Central memory CD8-positive, alpha-beta T cell (primary cell): ENCODE measurements around the gene LY9.

Source experiments
- ATAC-seq: fragments of 150-1000 bp; cut with Tn5 transposase; replicated peaks from 2 replicates; pipeline ENCODE4 v1.10.0; 2022; ENCODE audit warnings: mild to moderate bottlenecking, moderate FRiP score, moderate number of reproducible peaks; ENCODE audit not compliant: poor library complexity, severe bottlenecking; ENCODE audit errors: extremely low read depth
- DNase-seq, 2 donors: peaks; one replicate each; pipeline ENCODE4 v3.0.0; 2021; ENCODE audit warnings: low spot score in 2 of 2
- H3K27ac Mint-ChIP-seq: one replicate; pipeline ENCODE4 v1.8.0; 2022; ENCODE audit warnings: low read depth, mild to moderate bottlenecking, moderate library complexity, mixed read lengths
- H3K27me3 Mint-ChIP-seq: one replicate; pipeline ENCODE4 v1.8.0; 2022; ENCODE audit warnings: mixed read lengths
- H3K36me3 Mint-ChIP-seq: one replicate; pipeline ENCODE4 v1.8.0; 2022; ENCODE audit warnings: mild to moderate bottlenecking, moderate library complexity, mixed read lengths; ENCODE audit not compliant: insufficient read depth
- H3K4me1 Mint-ChIP-seq: one replicate; pipeline ENCODE4 v1.8.0; 2022; ENCODE audit warnings: mixed read lengths
- H3K4me3 Mint-ChIP-seq: one replicate; pipeline ENCODE4 v1.8.0; 2022; ENCODE audit warnings: mild to moderate bottlenecking, moderate library complexity, mixed read lengths
- H3K9me3 Mint-ChIP-seq: one replicate; pipeline ENCODE4 v1.8.0; 2022; ENCODE audit warnings: mixed read lengths

Gene LY9

GRCh38 chr1:160795951-160796383 is at the start of gene LY9:
Gene LY9, plus strand, starts transcription at chr1:160796174. Its CDS starts 14 bp downstream, at chr1:160796188.
- peaks cover 29% of the 10 kb centered on the region for H3K36me3 Mint-ChIP-seq
- H3K4me3 Mint-ChIP-seq, result peak within 1 kb of the TSS; percentile 92
- ATAC-seq, result peak; percentile 86
- no peaks in the 10 kb centered on the region for H3K27me3 Mint-ChIP-seq
- DNase-seq, result peak; percentile 47 to 81
- H3K27ac Mint-ChIP-seq, result peak within 1 kb of the TSS; percentile 91
- H3K4me1 Mint-ChIP-seq, result peaks cover 56% of the 10 kb centered on the region
- no peaks in the 10 kb centered on the region for H3K9me3 Mint-ChIP-seq

GRCh38 chr1:160746836-160747500 is 49.0 kb upstream of the LY9 start:
- H3K36me3 Mint-ChIP-seq, result peaks cover 48% of the 10 kb centered on the region
- peak overlapping the region; percentile 88 for H3K27ac Mint-ChIP-seq
- no peaks in the 10 kb centered on the region for H3K9me3 Mint-ChIP-seq
- H3K4me1 Mint-ChIP-seq, result peaks cover 94% of the 10 kb centered on the region
- no peaks in the 10 kb centered on the region for H3K27me3 Mint-ChIP-seq
- DNase-seq, result no peak
- peak overlapping the region; percentile 48 for H3K4me3 Mint-ChIP-seq
- no peak for ATAC-seq

- H3K9me3 Mint-ChIP-seq, result no peaks in the 10 kb centered on the region
- H3K4me1 Mint-ChIP-seq, result peaks cover 94% of the 10 kb centered on the region
- ATAC-seq, result no peak
- no peaks in the 10 kb centered on the region for H3K27me3 Mint-ChIP-seq
- no peak for DNase-seq
- H3K4me3 Mint-ChIP-seq, result peak overlapping the region; percentile 51
- H3K27ac Mint-ChIP-seq, result peak overlapping the region; percentile 16
- H3K36me3 Mint-ChIP-seq, result peaks cover 49% of the 10 kb centered on the region
Measured at GRCh38 chr1:160747717-160748116, 48.3 kb upstream of the LY9 start.

GRCh38 chr1:160748181-160748877 is 47.6 kb upstream of the LY9 start:
- H3K27ac Mint-ChIP-seq, result peak overlapping the region; percentile 67

GRCh38 chr1:160748878-160749269 is 47.1 kb upstream of the LY9 start:
- ATAC-seq (no peak), DNase-seq (no peak)
- H3K4me1 Mint-ChIP-seq, result peaks cover 95% of the 10 kb centered on the region
- H3K27me3 Mint-ChIP-seq, result no peaks in the 10 kb centered on the region
- peak overlapping the region; percentile 51 for H3K4me3 Mint-ChIP-seq
- H3K27ac Mint-ChIP-seq, result peak overlapping the region; percentile 67
- H3K9me3 Mint-ChIP-seq, result no peaks in the 10 kb centered on the region
- H3K36me3 Mint-ChIP-seq, result peaks cover 55% of the 10 kb centered on the region

More at GRCh38 chr1:160748181-160748877, 47.6 kb upstream of the LY9 start:
- H3K4me3 Mint-ChIP-seq, result peak overlapping the region; percentile 51
- H3K27me3 Mint-ChIP-seq, result no peaks in the 10 kb centered on the region
- no peak for ATAC-seq
- H3K36me3 Mint-ChIP-seq, result peaks cover 54% of the 10 kb centered on the region
- DNase-seq, result no peak
- H3K4me1 Mint-ChIP-seq, result peaks cover 94% of the 10 kb centered on the region
- H3K9me3 Mint-ChIP-seq, result no peaks in the 10 kb centered on the region

GRCh38 chr1:160750608-160751007 is 45.4 kb upstream of the LY9 start:
- Mint-ChIP-seq H3K27ac (peak overlapping the region; percentile 82), H3K27me3 (no peaks in the 10 kb centered on the region), H3K4me3 (peak overlapping the region; percentile 71), H3K4me1 (peaks cover 85% of the 10 kb centered on the region), H3K36me3 (peaks cover 50% of the 10 kb centered on the region), H3K9me3 (no peaks in the 10 kb centered on the region)
- DNase-seq, result no peak
- ATAC-seq, result no peak

- Mint-ChIP-seq H3K4me3 (no peak overlapping the region), H3K36me3 (peaks cover 47% of the 10 kb centered on the region), H3K4me1 (peaks cover 86% of the 10 kb centered on the region), H3K9me3 (peaks cover 7% of the 10 kb centered on the region), H3K27ac (peak overlapping the region; percentile 82), H3K27me3 (no peaks in the 10 kb centered on the region)
- no peak for ATAC-seq
- DNase-seq, result no peak
Measured at GRCh38 chr1:160752406-160752805, 43.6 kb upstream of the LY9 start.

- H3K4me3 Mint-ChIP-seq, result no peak overlapping the region
- peaks cover 44% of the 10 kb centered on the region for H3K36me3 Mint-ChIP-seq
- DNase-seq (no peak), ATAC-seq (no peak)
- H3K9me3 Mint-ChIP-seq, result peaks cover 7% of the 10 kb centered on the region
- peaks cover 86% of the 10 kb centered on the region for H3K4me1 Mint-ChIP-seq
- peak overlapping the region; percentile 82 for H3K27ac Mint-ChIP-seq
- H3K27me3 Mint-ChIP-seq, result no peaks in the 10 kb centered on the region
Measured at GRCh38 chr1:160752924-160753323, 43.0 kb upstream of the LY9 start.

- DNase-seq (no peak), ATAC-seq (no peak)
- Mint-ChIP-seq H3K9me3 (peaks cover 7% of the 10 kb centered on the region), H3K27ac (no peak overlapping the region), H3K27me3 (no peaks in the 10 kb centered on the region), H3K36me3 (peaks cover 40% of the 10 kb centered on the region), H3K4me1 (peaks cover 81% of the 10 kb centered on the region), H3K4me3 (no peak overlapping the region)
Measured at GRCh38 chr1:160753594-160753993, 42.4 kb upstream of the LY9 start.

- peaks cover 71% of the 10 kb centered on the region for H3K4me1 Mint-ChIP-seq
- H3K36me3 Mint-ChIP-seq, result peaks cover 30% of the 10 kb centered on the region
- peaks cover 7% of the 10 kb centered on the region for H3K9me3 Mint-ChIP-seq
- peak overlapping the region; percentile 54 for H3K4me3 Mint-ChIP-seq
- ATAC-seq (no peak), DNase-seq (no peak)
- peak overlapping the region; percentile 94 for H3K27ac Mint-ChIP-seq
- no peaks in the 10 kb centered on the region for H3K27me3 Mint-ChIP-seq
Measured at GRCh38 chr1:160755461-160755860, 40.5 kb upstream of the LY9 start.

- peak overlapping the region; percentile 54 for H3K4me3 Mint-ChIP-seq
- H3K36me3 Mint-ChIP-seq, result peaks cover 23% of the 10 kb centered on the region
- H3K27ac Mint-ChIP-seq, result peak overlapping the region; percentile 94
- H3K27me3 Mint-ChIP-seq, result no peaks in the 10 kb centered on the region
- H3K9me3 Mint-ChIP-seq, result peaks cover 7% of the 10 kb centered on the region
- DNase-seq, result peak in 1 of 2 donors; percentile 64
- peaks cover 64% of the 10 kb centered on the region for H3K4me1 Mint-ChIP-seq
- ATAC-seq, result peak; percentile 87
Measured at GRCh38 chr1:160755911-160756848, 39.8 kb upstream of the LY9 start.

- DNase-seq (no peak), ATAC-seq (peak; percentile 8)
Measured at GRCh38 chr1:160756849-160757201, 39.1 kb upstream of the LY9 start.

More at GRCh38 chr1:160756849-160757201, 39.1 kb upstream of the LY9 start:
- H3K4me3 Mint-ChIP-seq, result peak overlapping the region; percentile 54
- peaks cover 7% of the 10 kb centered on the region for H3K9me3 Mint-ChIP-seq
- peak overlapping the region; percentile 94 for H3K27ac Mint-ChIP-seq
- H3K4me1 Mint-ChIP-seq, result peaks cover 57% of the 10 kb centered on the region
- peaks cover 18% of the 10 kb centered on the region for H3K36me3 Mint-ChIP-seq
- no peaks in the 10 kb centered on the region for H3K27me3 Mint-ChIP-seq
